GM13976 (cell line): ENCODE results near the gene ZSCAN4.

Experiments used
- DNase-seq: peaks from one replicate; pipeline ENCODE4 v3.0.0; 2012; ENCODE audit warnings: low spot score
- CTCF ChIP-seq: IDR thresholded peaks from 2 replicates; pipeline ENCODE4 v1.5.1; 2012; ENCODE audit warnings: borderline replicate concordance, mild to moderate bottlenecking; ENCODE audit not compliant: insufficient read depth; ENCODE audit errors: extremely low read depth, missing control alignments, control extremely low read depth
- in situ Hi-C: fragments of 300-500 bp; cut with MboI; formaldehyde crosslinking; loops from one replicate; pipeline ENCODE4 v1.12.0; 2022; ENCODE audit warnings: low sequenced_read_pairs, mixed read lengths, inconsistent platforms; ENCODE audit not compliant: unreplicated experiment

The ZSCAN4 gene

GRCh38 chr19:57689750-57690149 is 21.0 kb downstream of the ZSCAN4 start:
- no peak for TF ChIP-seq CTCF
- no peak for DNase-seq
- in situ Hi-C loops, result no loop called here

GRCh38 chr19:57701625-57702024 is 32.9 kb downstream of the ZSCAN4 start:
- DNase-seq, result no peak
- in situ Hi-C loops, result no loop called here
- no peak for TF ChIP-seq CTCF

- DNase-seq, result no peak
- in situ Hi-C loops, result no loop called here
- no peak for TF ChIP-seq CTCF
Observed at GRCh38 chr19:57706346-57706745, 37.6 kb downstream of the ZSCAN4 start.

GRCh38 chr19:57708641-57709361 is 40.1 kb downstream of the ZSCAN4 start, which contains the start of gene ZNF154:
Gene ZNF154 (minus strand): TSS chr19:57709204. CDS start chr19:57708971, 233 bp downstream.
- in situ Hi-C loops, result no loop called here
- no peak for TF ChIP-seq CTCF
- peak; percentile 83 for DNase-seq

- TF ChIP-seq CTCF, result no peak
- in situ Hi-C loops, result no loop called here
- DNase-seq, result no peak
Observed at GRCh38 chr19:57709616-57710015, 40.9 kb downstream of the ZSCAN4 start.

- DNase-seq, result no peak
- in situ Hi-C loops, result no loop called here
- TF ChIP-seq CTCF, result no peak
Observed at GRCh38 chr19:57712222-57712621, 43.5 kb downstream of the ZSCAN4 start.
